GM21786 (cell line): ENCODE results near the gene KIF3C.
A peak's percentile ranks its signal among the peaks of the same experiment; 100 is the strongest.

ENCODE experiments used
- ATAC-seq: cut with Tn5 transposase; IDR thresholded peaks from one replicate; pipeline ENCODE4 v1.9.1; 2021; ENCODE audit not compliant: unreplicated experiment

Gene KIF3C

GRCh38 chr2:25881764-25882163 is 100.5 kb downstream of the KIF3C start:
- ATAC-seq = no peak

GRCh38 chr2:25879133-25879730 is 103.1 kb downstream of the KIF3C start:
- ATAC-seq = no peak

GRCh38 chr2:25878361-25879132 is 103.8 kb downstream of the KIF3C start, which contains the start of gene ASXL2:
ASXL2 (minus strand) TSS chr2:25878487; CDS start chr2:25878222, 265 bp downstream.
- ATAC-seq = peak; percentile 92

GRCh38 chr2:25877431-25878360 is 104.6 kb downstream of the KIF3C start:
- ATAC-seq = no peak
